K562 (cell line): ENCODE data around the gene OCA2. TPM values are rescaled to one million over a fixed set of nuclear protein-coding genes. Genes with fewer than 3 reads are reported as not detected.

Experiments used
- ATAC-seq: fragments of 200-7000 bp; cut with Tn5 transposase; 3 replicates; pipeline ENCODE4 v1.9.1; 2020; ENCODE audit warnings: moderate library complexity
- BruUV-seq: library from RNA; stranded (reverse); fragments of 400-500 nt; replicated peaks from 2 replicates; lab custom pipeline; 2021; lab: Mats Ljungman, UMichigan
- CTCF ChIA-PET: fragments of 300-600 bp; formaldehyde crosslinking; extraction: SDS; loops from one replicate; lab custom pipeline; 2021; ENCODE audit warnings: low intra/inter-chr PET ratio; lab: Yijun Ruan, JAX
- POLR2A ChIA-PET: fragments of 300-600, 350-650 bp; sonication (Branson Sonifier 250); formaldehyde crosslinking; extraction: SDS; loops from one replicate; lab custom pipeline; 2021; ENCODE audit warnings: antibody characterized with exemption, inconsistent platforms; lab: Yijun Ruan, JAX
- DNase-seq, 4 experiments: peaks; one replicate each; pipeline versions ENCODE4 v3.0.0 to v3.0.0-alpha.2; 2011 to 2018; ENCODE audit warnings: low spot score in 3 of 4, mixed read lengths in 3 of 4; ENCODE audit errors: extremely low read depth in 1 of 4
- FAIRE-seq: peaks from 2 replicates; lab custom pipeline; 2011; peaks lifted over from hg19 to GRCh38; lab: Jason Lieb, UNC
- H2AFZ ChIP-seq: 2 replicates; pipeline ENCODE4 v1.6.0; 2011; ENCODE audit warnings: low read depth, low read length, control low read depth, inconsistent platforms
- H3K27ac ChIP-seq: fragments of 200-600 bp; 3 replicates; pipeline ENCODE4 v1.8.0; 2011; ENCODE audit warnings: low read depth, mild to moderate bottlenecking, control low read depth, inconsistent platforms, low read length, moderate library complexity, mixed read lengths; ENCODE audit errors: extremely low read depth
- H3K27me3 ChIP-seq, 2 experiments: fragments of 300-600 bp in 1 of 2; 2 replicates in 1 of 2; 3 replicates in 1 of 2; pipeline versions ENCODE4 v1.6.0 to v1.8.0; 2011; ENCODE audit warnings: inconsistent platforms in 2 of 2, low read length in 2 of 2, mild to moderate bottlenecking in 1 of 2, mixed read lengths in 1 of 2, moderate library complexity in 1 of 2; ENCODE audit not compliant: control insufficient read depth in 2 of 2, insufficient read depth in 2 of 2
- H3K36me3 ChIP-seq: fragments of 300-600 bp; 3 replicates; pipeline ENCODE4 v1.8.0; 2011; ENCODE audit warnings: mild to moderate bottlenecking, low read length, inconsistent platforms; ENCODE audit not compliant: control insufficient read depth, insufficient read depth
- H3K4me1 ChIP-seq, 2 experiments: fragments of 200-600 bp in 1 of 2; replicated peaks in 1 of 2; 2 replicates in 1 of 2; 3 replicates in 1 of 2; pipeline versions ENCODE4 v1.5.1 to v1.8.0; 2011; ENCODE audit warnings: inconsistent platforms in 2 of 2, low read length in 2 of 2, mild to moderate bottlenecking in 1 of 2, mixed read lengths in 1 of 2, moderate library complexity in 1 of 2; ENCODE audit not compliant: control insufficient read depth in 2 of 2, insufficient read depth in 2 of 2
- H3K4me2 ChIP-seq: 2 replicates; pipeline ENCODE4 v1.6.1; 2011; ENCODE audit warnings: low read length, control low read depth, inconsistent platforms, mixed read lengths; ENCODE audit not compliant: insufficient read depth
- H3K4me3 ChIP-seq: fragments of 200-600 bp; sonication (generic), shearing (Covaris generic); 2 replicates; pipeline ENCODE4 v1.5.1; 2016; ENCODE audit warnings: control low read depth, inconsistent platforms
- H3K79me2 ChIP-seq: fragments of 200-600 bp; 3 replicates; pipeline ENCODE4 v1.8.0; 2011; ENCODE audit warnings: low read length, inconsistent platforms; ENCODE audit not compliant: control insufficient read depth, insufficient read depth
- H3K9ac ChIP-seq, 2 experiments: 2 replicates each; pipeline versions ENCODE4 v1.6.0 to v1.6.1; 2011; ENCODE audit warnings: low read depth in 2 of 2, low read length in 2 of 2, control low read depth in 1 of 2, inconsistent platforms in 1 of 2, mild to moderate bottlenecking in 1 of 2, mixed read lengths in 1 of 2; ENCODE audit not compliant: insufficient read depth in 1 of 2
- H3K9me1 ChIP-seq: one replicate; pipeline ENCODE4 v1.6.0; 2011; ENCODE audit warnings: inconsistent platforms, mild to moderate bottlenecking, low read length, moderate library complexity; ENCODE audit not compliant: control insufficient read depth, insufficient read depth
- H3K9me3 ChIP-seq: replicated peaks from 2 replicates; pipeline ENCODE4 v1.5.1; 2011; ENCODE audit warnings: low read depth, low read length, inconsistent platforms; ENCODE audit not compliant: control insufficient read depth, insufficient read depth
- H4K20me1 ChIP-seq: replicated peaks from 2 replicates; pipeline ENCODE4 v1.6.1; 2011; ENCODE audit warnings: low read length, inconsistent platforms, mixed read lengths; ENCODE audit not compliant: control insufficient read depth, insufficient read depth
- CBX1 ChIP-seq: sonication (generic); IDR thresholded peaks from 2 replicates; pipeline ENCODE4 v1.6.1; 2016; ENCODE audit warnings: antibody characterized with exemption, low read depth, mild to moderate bottlenecking
- CREBBP ChIP-seq: IDR thresholded peaks from one replicate; pipeline ENCODE4 v1.6.1; 2012; ENCODE audit warnings: low read depth, mild to moderate bottlenecking, control low read depth, inconsistent platforms, low read length
- KLF10 ChIP-seq: fragments of 250-450 bp; sonication (Bioruptor Pico); IDR thresholded peaks from 2 replicates; pipeline ENCODE4 v1.6.1; 2021; ENCODE audit warnings: matching md5 sums
- NFYB ChIP-seq: IDR thresholded peaks from 2 replicates; pipeline ENCODE4 v1.6.1; 2011; ENCODE audit warnings: mild to moderate bottlenecking, moderate library complexity; ENCODE audit not compliant: insufficient read length; ENCODE audit errors: extremely low read depth
- NR2C2 ChIP-seq, 2 experiments: fragments of 200-800 bp in 1 of 2; sonication (Bioruptor generic) in 1 of 2; sonication (generic) in 1 of 2; formaldehyde crosslinking in 1 of 2; IDR thresholded peaks; 2 replicates each; pipeline versions ENCODE4 v1.6.1 to v1.8.0; 2016 to 2022; ENCODE audit warnings: mild to moderate bottlenecking in 1 of 2, missing compliant biosample characterization in 1 of 2, missing genetic modification characterization in 1 of 2, missing genetic modification reagents in 1 of 2
- SOX6 ChIP-seq: fragments of 450-650 bp; IDR thresholded peaks from 2 replicates; pipeline ENCODE4 v1.6.1; 2014; ENCODE audit warnings: mild to moderate bottlenecking
- SP1 ChIP-seq: sonication (generic); formaldehyde crosslinking; IDR thresholded peaks from 2 replicates; pipeline ENCODE4 v1.8.1; 2022; ENCODE audit warnings: mild to moderate bottlenecking, missing genetic modification reagents
- SRF ChIP-seq, 2 experiments: fragments of 250-450, 450-650 bp in 1 of 2; sonication (Bioruptor Pico) in 1 of 2; sonication (generic) in 1 of 2; formaldehyde crosslinking; IDR thresholded peaks; 2 replicates each; pipeline versions ENCODE4 v1.5.0 to v1.5.1; 2020 to 2022; ENCODE audit warnings: mild to moderate bottlenecking in 1 of 2, missing genetic modification reagents in 1 of 2
- TAF1 ChIP-seq: IDR thresholded peaks from 2 replicates; pipeline ENCODE4 v1.6.1; 2011; ENCODE audit warnings: mild to moderate bottlenecking, low read length, moderate library complexity; ENCODE audit not compliant: insufficient read depth, control insufficient read depth, severe bottlenecking; ENCODE audit errors: extremely low read depth
- TCFL5 ChIP-seq: fragments of 250-450 bp; sonication (Bioruptor Pico); conservative IDR thresholded peaks from 2 replicates; pipeline ENCODE4 v1.6.1; 2021; ENCODE audit warnings: mild to moderate bottlenecking, moderate library complexity, matching md5 sums
- TEAD2 ChIP-seq: fragments of 450-650 bp; IDR thresholded peaks from 2 replicates; pipeline ENCODE4 v1.6.1; 2016; ENCODE audit warnings: missing genetic modification characterization, control low read depth, missing compliant biosample characterization
- ZNF586 ChIP-seq: fragments of 450-650 bp; formaldehyde crosslinking; conservative IDR thresholded peaks from 2 replicates; pipeline ENCODE4 v1.4.0; 2020; ENCODE audit warnings: mild to moderate bottlenecking, moderate library complexity
- ZNF740 ChIP-seq, 3 experiments: fragments of 200-800 bp in 1 of 3; sonication (Bioruptor generic) in 1 of 3; sonication (generic) in 1 of 3; formaldehyde crosslinking in 1 of 3; IDR thresholded peaks; 2 replicates each; pipeline versions ENCODE4 v1.6.1 to v1.8.0; 2016 to 2022; ENCODE audit warnings: mild to moderate bottlenecking in 2 of 3, missing compliant biosample characterization in 2 of 3, missing genetic modification characterization in 2 of 3, missing genetic modification reagents in 1 of 3
- WGBS: fragments of 100-300 bp; shearing (Covaris generic); methylation state at CpG from one replicate; pipeline ENCODE4 v1.1.6; 2016; ENCODE audit warnings: low coverage, mixed read lengths; ENCODE audit not compliant: insufficient coverage; ENCODE audit errors: missing lambda C conversion rate; 5-methylcytosine and 5-hydroxymethylcytosine counted together
- in situ Hi-C: fragments of 300-500 bp; cut with MboI; formaldehyde crosslinking; loops from 4 replicates; pipeline ENCODE4 v1.15.0; 2018; ENCODE audit warnings: inconsistent platforms, mixed read lengths
- intact Hi-C: fragments of 100-400 bp; cut with micrococcal nuclease; formaldehyde crosslinking; loops from 2 replicates; pipeline ENCODE4 v1.14.2; 2022
- polyA plus RNA-seq, 8 experiments: library from polyadenylated mRNA; depleted of rRNA in 4 of 8; stranded (reverse) in 5 of 8; unstranded in 3 of 8; fragments of >200 nt; fragmentation: Nextera tagmentation in 2 of 8; fragmentation: Illumina TruSeq in 1 of 8; extraction: Ambion mirVana in 2 of 8; extraction: Trizol in 1 of 8; gene quantifications; 2 replicates each; pipeline versions ENCODE4 v1.2.1 to v1.2.3, GENCODE V29; 2011 to 2014; ENCODE audit warnings: inconsistent platforms in 1 of 8, missing spikeins in 1 of 8
- total RNA-seq, 7 experiments: library from RNA; depleted of rRNA in 6 of 7; stranded (reverse); fragments of >200 nt in 6 of 7; fragmentation: Illumina TruSeq in 2 of 7; extraction: Trizol in 2 of 7; gene quantifications; 2 replicates each; pipeline versions ENCODE4 v1.2.1 to v1.2.3, GENCODE V29; 2011 to 2021; ENCODE audit warnings: low replicate concordance in 1 of 7

OCA2 gene
- total and polyA plus RNA-seq, 9 of the 15 experiments (the other 6 are each of a cell fraction or from before 2014, with no cell fraction given) = 0.07 to 0.59 (median 0.17) TPM; not detected in 1

DNA sequence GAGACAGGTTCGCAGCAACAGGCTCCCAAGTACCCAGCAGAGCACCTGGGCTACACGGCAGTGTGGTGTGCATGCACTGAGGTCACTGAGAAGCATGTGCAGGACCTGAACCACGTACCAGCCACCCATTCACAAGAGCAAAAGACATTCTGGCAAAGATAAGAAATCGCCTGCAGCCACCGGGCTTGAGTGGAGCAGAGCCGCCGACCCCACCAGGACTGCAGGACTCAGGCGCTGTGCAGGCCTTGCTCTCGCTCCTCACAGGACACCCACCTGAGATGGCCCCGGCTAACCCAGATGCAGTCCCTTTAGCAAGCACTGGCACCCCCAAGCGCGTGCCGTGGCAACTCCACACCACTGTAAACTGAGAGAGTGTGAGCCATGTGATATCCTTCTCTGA lies 32.3 kb upstream of the OCA2 start:
- Histone ChIP-seq H3K79me2 (no peaks in the 10 kb centered on the region; the same call in 2 of the 3 replicates), H2AFZ (no peak overlapping the region), H3K36me3 (peaks cover 83% of the 10 kb centered on the region), H3K9ac (peak overlapping the region in 1 of 2 experiments; percentile 26; a peak in 1 of 4 replicates), H3K4me3 (no peak overlapping the region), H3K9me3 (no peaks in the 10 kb centered on the region), H4K20me1 (no peaks in the 10 kb centered on the region; the same call in 1 of the 2 replicates), H3K4me2 (no peak overlapping the region), H3K9me1 (no peaks in the 10 kb centered on the region), H3K4me1 (no peaks in the 10 kb centered on the region), H3K27ac (no peak overlapping the region), H3K27me3 (no peaks in the 10 kb centered on the region)
- no TSS peak for BruUV-seq
- ATAC-seq (no peak), FAIRE-seq (no peak), DNase-seq (no peak)
- no peak for TF ChIP-seq TCFL5
- TF ChIP-seq NR2C2 (CRISPR knock-in tag; IDR thresholded peaks at IDR 0.05) = no peak
- TF ChIP-seq NR2C2 (tag; IDR thresholded peaks at IDR 0.05) = no peak
- no peak for TF ChIP-seq CREBBP
- no peak for TF ChIP-seq SRF (CRISPR knock-in tag; IDR thresholded peaks at IDR 0.05)
- no peak for TF ChIP-seq KLF10 (CRISPR knock-in tag)
- TF ChIP-seq TEAD2 (tag) = no peak
- no peak for TF ChIP-seq TAF1
- no peak for TF ChIP-seq NFYB
- TF ChIP-seq ZNF740 (CRISPR knock-in tag; IDR thresholded peaks at IDR 0.05) = no peak
- TF ChIP-seq ZNF740 (tag; IDR thresholded peaks at IDR 0.05) = no peak
- no peak for TF ChIP-seq CBX1
- TF ChIP-seq SP1 (CRISPR knock-in tag) = no peak
- no peak for TF ChIP-seq ZNF586 (CRISPR knock-in tag)
- no peak for TF ChIP-seq SOX6
- intact Hi-C loops = no loop called here
- WGBS = 93% methylated on average over 13 of the region's 13 CpGs
- ChIA-PET POLR2A (no interaction called here), CTCF (no interaction called here)
- in situ Hi-C loops = no loop called here
